GM21717 (cell line): ENCODE data around the gene AP1G1.
"Not testable (repeated sequence)": the region's sequence is repeated elsewhere in the genome, so short reads cannot be mapped to it uniquely, and the experiment has no call there.

Experiments used
- ATAC-seq: cut with Tn5 transposase; IDR thresholded peaks from one replicate; pipeline ENCODE4 v1.9.1; 2021; ENCODE audit warnings: mild to moderate bottlenecking, moderate library complexity; ENCODE audit not compliant: unreplicated experiment

AP1G1 gene

DNA sequence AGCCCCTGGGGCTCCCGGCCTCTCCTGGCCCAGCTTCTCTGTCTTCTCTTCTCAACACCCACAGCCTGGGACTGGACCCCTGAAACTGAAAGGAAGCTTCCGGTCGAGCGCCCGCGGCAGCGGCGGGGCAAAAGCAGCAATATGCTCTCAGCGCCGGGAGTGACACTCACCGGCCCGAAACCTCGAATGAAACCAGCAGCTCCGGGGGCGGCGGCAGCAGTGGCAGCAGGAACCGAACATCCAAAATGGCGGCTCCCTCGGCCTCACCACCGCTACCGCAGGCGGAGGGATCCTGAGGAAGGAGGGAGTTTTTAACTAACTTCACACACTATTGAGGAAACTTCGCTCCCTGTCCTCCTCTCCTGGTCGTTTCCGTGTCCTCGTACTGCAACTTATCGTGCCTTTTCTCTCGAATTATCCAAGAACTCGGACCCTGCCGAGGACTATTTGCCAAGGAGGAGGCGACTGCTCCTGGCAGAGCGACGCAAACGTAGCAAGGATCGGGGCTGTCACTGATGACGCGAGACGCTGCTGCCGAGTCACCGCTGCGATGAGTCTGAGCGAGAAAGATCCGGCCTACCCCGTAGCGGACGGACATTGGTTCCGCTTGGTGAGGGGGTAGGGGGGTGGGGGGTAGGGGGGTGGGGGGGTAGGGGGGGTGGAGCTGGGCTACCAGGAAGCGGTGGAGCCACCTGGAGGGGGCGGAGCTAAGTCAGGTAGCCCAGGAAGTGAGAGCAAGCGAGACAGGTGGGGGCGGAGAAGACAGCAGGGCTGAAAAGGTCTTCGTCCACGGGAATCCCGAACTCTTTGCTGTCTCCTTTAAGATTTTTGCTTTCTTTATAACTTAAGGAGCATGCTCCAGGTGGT is at the start of gene AP1G1:
AP1G1 (minus strand) TSS at position 242 of the 867 bp plus-strand sequence. CDS start 19,355 bp downstream, outside the sequence.
- ATAC-seq, result peak; percentile 77

DNA sequence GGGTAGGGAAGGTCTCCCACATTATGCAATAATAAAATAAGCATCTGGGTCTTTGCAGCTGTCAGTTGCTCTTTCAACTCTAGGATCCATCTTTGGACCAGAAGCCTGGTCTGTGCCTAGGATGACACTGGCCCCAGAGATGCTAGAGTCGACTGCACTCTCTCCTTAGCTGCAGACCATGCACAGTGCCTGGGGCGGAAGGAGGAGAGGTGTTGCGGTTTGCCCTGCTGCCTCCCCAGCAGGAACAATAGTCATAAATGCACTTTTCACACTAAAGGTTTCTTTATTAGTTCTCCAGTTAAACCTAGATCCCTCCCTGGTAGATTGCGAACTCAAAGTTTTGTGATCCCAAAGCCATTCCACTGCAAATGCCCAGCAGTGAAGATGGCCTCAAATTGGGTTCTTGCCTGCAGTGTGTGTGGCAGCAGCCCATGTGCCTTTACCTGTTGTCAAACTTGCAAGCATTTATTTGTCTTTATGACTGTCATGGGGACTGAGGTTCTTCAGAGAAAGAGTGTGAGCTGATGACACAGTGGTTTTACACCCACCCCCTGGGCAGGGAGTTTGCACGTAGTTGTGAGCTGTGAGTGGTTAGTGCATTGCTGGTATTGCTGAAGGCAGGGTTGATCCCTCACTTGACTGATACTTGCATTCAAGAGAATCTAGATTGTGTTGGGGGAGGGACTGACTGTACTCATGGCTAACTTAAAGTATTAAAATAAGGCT is 47.5 kb upstream of the AP1G1 start:
- ATAC-seq, result no peak

- ATAC-seq, result no peak
Observed at GRCh38 chr16:71854369-71854948, 45.8 kb upstream of the AP1G1 start.

- peak; percentile 53 for ATAC-seq
Observed at GRCh38 chr16:71853413-71853812, 44.8 kb upstream of the AP1G1 start.

DNA sequence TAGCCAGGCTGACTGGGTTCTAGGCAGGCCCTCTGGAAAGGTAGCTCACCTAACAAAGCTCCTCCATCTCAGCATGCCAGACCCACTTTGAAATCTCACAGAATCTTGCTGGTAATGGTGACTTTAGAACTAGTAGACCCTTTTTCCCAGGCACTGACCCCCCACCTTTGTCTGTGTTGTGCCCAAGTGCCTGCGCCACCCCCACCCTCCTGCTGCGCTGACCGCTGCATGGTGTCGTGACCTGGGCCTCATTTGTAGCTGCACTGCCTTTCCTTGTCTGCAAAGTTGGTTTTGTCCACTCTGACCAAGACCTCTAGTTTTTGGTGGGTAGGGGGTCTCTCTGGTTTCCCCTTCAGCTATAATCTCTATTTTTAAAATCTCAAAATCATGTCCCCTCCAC is 43.9 kb upstream of the AP1G1 start:
- no peak for ATAC-seq

- ATAC-seq, result no peak
Observed at GRCh38 chr16:71852158-71852557, 43.5 kb upstream of the AP1G1 start.

DNA sequence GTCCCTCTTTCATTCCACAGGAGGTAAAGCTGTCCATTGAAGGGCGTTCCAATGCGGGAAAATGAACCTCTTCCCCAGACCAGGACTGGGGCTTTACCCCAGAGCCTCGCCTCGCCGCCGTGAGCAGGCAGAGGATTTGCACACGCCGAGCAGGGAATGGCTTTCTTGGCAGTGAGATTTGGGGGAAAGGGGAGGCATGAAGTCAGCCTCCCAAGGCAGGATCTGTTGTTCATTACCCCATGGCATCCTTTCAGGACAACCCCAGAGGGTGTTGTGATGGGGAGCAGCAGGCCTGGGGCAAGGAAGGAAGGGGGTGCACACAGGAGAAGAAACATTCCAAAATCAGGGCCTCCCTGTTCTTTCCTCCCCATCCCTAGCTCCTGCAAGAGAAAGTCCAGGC is 43.1 kb upstream of the AP1G1 start:
- no peak for ATAC-seq

DNA sequence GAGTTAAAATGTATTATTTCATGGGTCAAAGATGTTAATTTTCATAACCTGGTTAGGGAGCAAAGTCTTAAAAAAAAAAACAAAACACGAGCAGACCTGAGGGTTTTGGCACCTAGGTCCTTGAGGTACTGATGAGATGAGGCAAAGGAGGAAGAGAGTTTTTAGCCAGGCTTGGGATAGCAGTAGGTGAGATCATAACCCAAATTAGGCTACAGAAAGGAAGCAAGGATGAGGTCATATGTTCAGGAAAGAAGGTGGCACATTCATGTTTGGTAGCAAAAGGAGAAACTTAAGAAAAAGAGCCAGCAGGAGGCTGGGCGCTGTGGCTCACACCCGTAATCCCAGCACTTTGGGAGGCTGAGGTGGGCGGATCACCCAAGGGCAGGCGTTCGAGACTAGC is 40.0 kb upstream of the AP1G1 start:
- no peak for ATAC-seq

- ATAC-seq, result no peak
Observed at GRCh38 chr16:71847096-71847495, 38.5 kb upstream of the AP1G1 start.

DNA sequence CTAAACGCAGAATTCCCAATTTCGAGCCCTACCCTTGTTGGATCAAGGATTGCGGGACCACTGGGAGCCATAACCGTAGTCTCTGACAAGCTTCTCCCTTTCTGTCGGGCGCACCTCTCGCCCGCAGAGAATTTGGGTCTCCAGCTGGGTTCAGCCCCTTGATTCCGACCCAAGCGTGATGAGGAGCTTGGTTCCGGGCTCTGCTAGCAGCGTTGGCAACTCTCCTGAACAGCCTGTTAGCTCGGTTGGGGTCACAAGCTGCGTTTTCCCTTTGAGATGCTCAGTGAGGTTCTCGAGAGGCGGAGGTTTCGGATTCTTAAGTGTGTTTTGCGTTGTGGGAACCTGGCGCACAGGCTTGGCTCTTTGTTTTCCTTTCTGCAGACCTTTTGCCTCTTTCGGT is 37.8 kb upstream of the AP1G1 start:
- ATAC-seq, result peak; percentile 14

- peak; percentile 60 for ATAC-seq
Observed at GRCh38 chr16:71845639-71846430, 37.2 kb upstream of the AP1G1 start, which contains the start of gene ATXN1L. Gene ATXN1L (plus strand): TSS chr16:71845976. CDS start chr16:71849741, 3,765 bp downstream.

DNA sequence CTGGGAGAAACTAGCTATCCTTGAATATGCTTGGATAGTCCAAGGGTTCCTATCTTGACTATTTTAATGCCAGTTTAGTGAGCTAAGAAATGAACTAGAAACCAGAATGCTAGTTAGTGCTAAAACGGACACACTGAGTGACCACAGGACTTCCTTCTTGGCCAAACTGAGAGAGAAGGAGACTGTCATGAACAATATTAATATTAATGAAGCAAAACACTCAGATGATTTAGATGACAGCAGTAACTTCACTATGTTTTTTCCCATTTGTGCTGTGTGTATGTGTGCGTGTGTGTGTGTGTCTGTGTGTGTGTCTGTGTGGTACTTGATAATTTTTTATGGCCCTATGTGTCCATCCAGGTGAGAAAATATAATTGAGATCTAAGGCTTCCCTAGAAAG is 34.9 kb upstream of the AP1G1 start:
- no peak for ATAC-seq

DNA sequence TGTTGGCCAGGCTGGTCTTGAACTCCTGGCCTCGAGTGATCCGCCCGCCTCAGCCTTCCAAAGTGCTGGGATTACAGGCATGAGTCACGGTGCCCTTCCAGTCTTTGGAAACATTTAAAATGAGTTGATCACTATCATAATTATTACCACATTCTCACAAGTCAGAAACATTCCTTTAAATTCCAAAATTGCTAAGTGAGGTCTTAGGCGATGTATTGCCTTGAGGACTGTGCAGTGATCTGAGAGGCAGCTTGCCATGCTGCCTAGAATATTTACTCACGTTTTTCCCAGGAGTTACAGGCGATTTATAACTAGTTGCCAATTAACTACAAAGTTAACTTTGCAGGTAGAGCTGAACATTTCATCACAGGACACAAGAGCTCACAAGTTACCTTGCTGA is 31.4 kb upstream of the AP1G1 start:
- no peak for ATAC-seq

- no peak for ATAC-seq
Observed at GRCh38 chr16:71837150-71837549, 28.5 kb upstream of the AP1G1 start.

GRCh38 chr16:71834291-71834690 is 25.7 kb upstream of the AP1G1 start:
- ATAC-seq, result no peak

DNA sequence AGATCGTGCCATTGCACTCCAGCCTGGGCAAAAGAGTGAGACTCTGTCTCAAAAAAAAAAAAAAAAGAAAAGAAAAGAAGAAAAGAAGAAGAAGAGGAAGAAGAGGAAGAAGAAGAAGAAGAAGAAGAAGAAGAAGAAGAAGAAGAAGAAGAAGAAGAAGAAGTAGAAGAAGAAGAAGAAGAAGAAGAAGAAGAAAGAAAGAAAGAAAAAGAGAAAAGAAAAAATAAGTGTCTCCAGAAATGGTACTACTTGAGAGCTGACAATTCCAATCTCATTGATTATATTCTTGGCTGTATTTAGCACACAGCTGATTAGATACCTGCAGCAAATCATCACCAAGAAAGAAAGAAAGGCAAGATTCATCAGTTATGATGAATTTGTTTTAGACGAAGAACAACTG is 23.5 kb upstream of the AP1G1 start:
- ATAC-seq, result not testable (repeated sequence)

DNA sequence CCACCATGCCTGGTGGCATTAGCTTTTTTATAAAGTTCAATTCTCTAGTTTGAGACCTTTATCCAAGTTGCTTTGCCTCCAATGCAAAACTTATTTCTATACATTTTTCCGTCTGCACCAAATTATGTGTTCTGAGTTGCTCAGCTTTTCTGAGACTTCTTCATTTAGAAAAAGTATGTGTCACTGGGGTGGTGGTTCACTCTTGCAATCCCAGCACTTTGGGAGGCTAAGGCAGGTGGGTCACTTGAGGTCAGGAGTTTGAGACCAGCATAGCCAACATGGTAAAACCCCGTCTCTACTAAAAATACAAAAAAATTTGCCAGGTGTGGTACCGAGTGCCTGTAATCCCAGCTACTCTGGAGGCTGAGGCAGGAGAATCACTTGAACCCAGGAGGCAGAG is 23.1 kb upstream of the AP1G1 start:
- ATAC-seq, result not testable (repeated sequence)

DNA sequence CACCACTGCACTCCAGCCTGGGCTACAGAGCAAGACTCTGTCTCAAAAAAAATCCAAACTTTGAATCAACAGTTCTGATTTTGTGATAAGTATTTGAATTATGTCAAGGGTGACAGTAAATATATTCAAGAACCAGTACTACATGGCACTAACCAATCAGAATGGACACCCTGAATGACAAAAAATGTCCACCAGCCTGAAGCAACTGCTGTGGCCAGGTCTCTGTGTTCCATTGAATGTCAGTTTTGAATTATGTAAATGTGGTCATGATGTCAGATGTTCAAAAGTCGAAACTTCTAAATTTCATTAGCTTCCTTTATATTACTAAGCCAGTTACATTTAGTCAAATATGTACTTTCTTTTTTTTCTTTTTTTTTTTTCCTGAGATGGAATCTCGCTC is 21.7 kb upstream of the AP1G1 start:
- no peak for ATAC-seq

DNA sequence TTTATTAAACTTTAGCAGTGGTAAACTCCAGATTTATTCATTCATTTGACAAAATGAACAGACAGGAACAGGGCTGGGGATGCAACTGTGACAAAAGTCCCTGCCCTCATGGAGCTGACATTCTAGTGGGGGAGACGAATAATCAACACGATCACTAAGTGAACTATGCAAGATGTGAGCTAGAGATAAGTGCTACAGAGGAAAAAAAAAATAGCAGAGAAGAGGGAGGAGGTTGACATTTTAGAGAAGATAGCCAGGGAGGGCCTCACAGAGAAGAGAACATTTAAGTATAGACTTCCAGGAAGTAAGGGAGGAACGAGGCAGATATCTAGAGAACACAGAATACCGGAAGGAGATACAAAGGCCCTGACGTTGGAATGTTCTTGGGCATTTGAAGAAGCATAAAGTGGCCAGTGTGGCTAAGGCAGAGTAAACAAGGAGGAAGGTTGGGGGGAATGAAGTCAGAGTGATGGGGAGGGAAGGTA is 17.9 kb upstream of the AP1G1 start:
- ATAC-seq, result no peak

DNA sequence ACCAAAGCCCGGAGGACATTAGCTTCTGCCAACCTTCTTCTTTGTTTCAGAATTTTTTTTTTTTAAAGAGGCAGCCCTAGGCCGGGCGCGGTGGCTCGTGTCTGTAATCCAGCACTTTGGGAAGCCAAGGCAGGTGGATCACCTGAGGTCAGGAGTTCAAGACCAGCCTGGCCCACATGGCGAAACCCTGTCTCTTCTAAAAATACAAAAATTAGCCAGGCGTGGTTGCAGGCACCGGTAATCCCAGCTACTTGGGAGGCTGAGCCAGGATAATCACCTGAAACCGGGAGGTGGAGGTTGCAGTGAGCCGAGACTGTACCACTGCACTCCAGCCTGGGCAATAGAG is 8.5 kb upstream of the AP1G1 start:
- peak; percentile 11 for ATAC-seq

- ATAC-seq, result no peak
Observed at GRCh38 chr16:71811261-71811803, 2.7 kb upstream of the AP1G1 start.
